ENCODE data around the gene CLEC4E. TPM values are rescaled to one million over a fixed set of nuclear protein-coding genes. Genes with fewer than 3 reads are reported as not detected.

Gene CLEC4E
- total RNA-seq, 6 donors from 2014 or later: 3.0 to 30.8 (median 16.3) TPM

- WGBS, 2 donors: 96 to 97% methylated on average over 6 of the region's 6 CpGs
- Histone ChIP-seq H3K4me1 (peaks cover 4 to 10% (median 6%) of the 10 kb centered on the region in 4 donors), H3K9me3 (peaks cover 0 to 8% (median 0%) of the 10 kb centered on the region in 4 donors), H3K4me3 (no peak overlapping the region), H3K27me3 (no peaks in the 10 kb centered on the region), H3K36me3 (no peaks in the 10 kb centered on the region), H3K27ac (no peak overlapping the region)
- no peak for TF ChIP-seq POLR2A (IDR thresholded peaks at IDR 0.05)
- TF ChIP-seq CTCF (IDR thresholded peaks at IDR 0.05): no peak
- DNase-seq (no peak), ATAC-seq (ENCODE audit: low FRiP score in 2 of 2) (no peak)
Observed at GRCh38 chr12:8562310-8562709, 21.6 kb upstream of the CLEC4E start.

- Histone ChIP-seq H3K4me3 (no peak overlapping the region), H3K27me3 (no peaks in the 10 kb centered on the region), H3K36me3 (no peaks in the 10 kb centered on the region), H3K4me1 (no peaks in the 10 kb centered on the region), H3K27ac (no peak overlapping the region), H3K9me3 (peaks cover 0 to 3% (median 0%) of the 10 kb centered on the region in 4 donors)
- DNase-seq: no peak
- TF ChIP-seq POLR2AphosphoS5 (IDR thresholded peaks at IDR 0.05): no peak
- TF ChIP-seq POLR2A (IDR thresholded peaks at IDR 0.05): no peak
- TF ChIP-seq EP300 (IDR thresholded peaks at IDR 0.05): no peak
- TF ChIP-seq CTCF (IDR thresholded peaks at IDR 0.05): no peak
- ATAC-seq (ENCODE audit: low FRiP score in 2 of 2): no peak
- WGBS, 2 donors: 64 to 71% methylated on average over 4 of the region's 4 CpGs
Observed at GRCh38 chr12:8561011-8561410, 20.3 kb upstream of the CLEC4E start.

GRCh38 chr12:8559676-8560075 is 19.0 kb upstream of the CLEC4E start:
- Histone ChIP-seq H3K4me3 (no peak overlapping the region), H3K27me3 (no peaks in the 10 kb centered on the region), H3K9me3 (peaks cover 0 to 3% (median 0%) of the 10 kb centered on the region in 4 donors), H3K36me3 (no peaks in the 10 kb centered on the region), H3K4me1 (no peaks in the 10 kb centered on the region), H3K27ac (no peak overlapping the region)
- DNase-seq (no peak), ATAC-seq (ENCODE audit: low FRiP score in 2 of 2) (no peak)
- 83 to 90% methylated on average over 11 of the region's 11 CpGs for WGBS, 2 donors
- TF ChIP-seq CTCF (IDR thresholded peaks at IDR 0.05) (no peak), EP300 (IDR thresholded peaks at IDR 0.05) (no peak), POLR2A (IDR thresholded peaks at IDR 0.05) (no peak), POLR2AphosphoS5 (IDR thresholded peaks at IDR 0.05) (no peak)

- WGBS, 2 donors: 80 to 81% methylated on average over 2 of the region's 2 CpGs
Observed at GRCh38 chr12:8556531-8557097, 15.9 kb upstream of the CLEC4E start.

More at GRCh38 chr12:8556531-8557097, 15.9 kb upstream of the CLEC4E start:
- DNase-seq (no peak), ATAC-seq (ENCODE audit: low FRiP score in 2 of 2) (no peak)
- no peak overlapping the region for H3K27ac ChIP-seq
- H3K4me3 ChIP-seq: no peak overlapping the region
- H3K27me3 ChIP-seq: no peaks in the 10 kb centered on the region
- TF ChIP-seq CTCF (IDR thresholded peaks at IDR 0.05): no peak
- no peaks in the 10 kb centered on the region for H3K4me1 ChIP-seq
- no peaks in the 10 kb centered on the region for H3K9me3 ChIP-seq
- H3K36me3 ChIP-seq: no peaks in the 10 kb centered on the region

Measured in upper lobe of left lung (tissue), 6 donors.